Tibial nerve (tissue), 4 donors: ENCODE results near the gene KIRREL2. TPM values are rescaled to one million over a fixed set of nuclear protein-coding genes. Genes with fewer than 3 reads are reported as not detected.

Source experiments
- DNase-seq, 2 donors: peaks; one replicate each; pipeline ENCODE4 v3.0.0-alpha.2; 2019; ENCODE audit warnings: low spot score in 2 of 2
- H3K27ac ChIP-seq, 4 donors: fragments of 200-600 bp; sonication (generic) in 3 of 4; one replicate each; pipeline ENCODE4 v1.5.1; 2017 to 2019; ENCODE audit warnings: mild to moderate bottlenecking in 1 of 4
- H3K27me3 ChIP-seq, 2 donors: fragments of 200-600 bp; sonication (generic) in 1 of 2; one replicate each; pipeline versions ENCODE4 v1.5.1 to v1.6.0; 2017 to 2019
- H3K36me3 ChIP-seq, 3 donors: fragments of 200-600 bp; sonication (generic); one replicate each; pipeline ENCODE4 v1.5.1; 2018 to 2019
- H3K4me1 ChIP-seq, 4 donors: fragments of 200-600 bp; sonication (generic) in 3 of 4; one replicate each; pipeline ENCODE4 v1.5.1; 2017 to 2019
- H3K4me3 ChIP-seq, 4 donors: fragments of 200-600 bp; sonication (generic) in 3 of 4; one replicate each; pipeline ENCODE4 v1.5.1; 2017 to 2019; ENCODE audit warnings: mild to moderate bottlenecking in 1 of 4, moderate library complexity in 1 of 4
- H3K9me3 ChIP-seq, 4 donors: fragments of 200-600 bp; sonication (generic) in 3 of 4; one replicate each; pipeline ENCODE4 v1.5.1; 2017 to 2019
- EP300 ChIP-seq, 2 donors: sonication (generic); formaldehyde crosslinking; IDR thresholded peaks; one replicate each; pipeline ENCODE4 v1.6.1; 2017; ENCODE audit warnings: antibody characterized with exemption in 2 of 2, mild to moderate bottlenecking in 1 of 2
- POLR2A ChIP-seq, 2 donors: fragments of 450-650 bp; IDR thresholded peaks; one replicate each; pipeline ENCODE4 v1.6.1; 2017; ENCODE audit warnings: antibody characterized with exemption in 2 of 2, mild to moderate bottlenecking in 2 of 2, moderate library complexity in 2 of 2
- WGBS, 2 donors: methylation state at CpG; one replicate each; pipeline ENCODE4 v1.1.5; 2018; 5-methylcytosine and 5-hydroxymethylcytosine counted together
- total RNA-seq, 4 donors: library from RNA; depleted of rRNA; stranded (reverse); fragments of >200 nt; gene quantifications; one replicate each; pipeline ENCODE4 v1.1.0, GENCODE V29; 2016
- TF ChIP-seq, protein P1 (sequence below), 5 experiments: fragments of 200-600 bp in 3 of 5; fragments of 450-650 bp in 2 of 5; sonication (generic) in 3 of 5; IDR thresholded peaks; one replicate each; pipeline ENCODE4 v1.5.1; 2016 to 2019; ENCODE audit warnings: antibody characterized with exemption in 5 of 5, mild to moderate bottlenecking in 3 of 5, moderate library complexity in 2 of 5

KIRREL2 gene
- total RNA-seq, 4 donors from 2014 or later = 0.44 TPM; not detected in 3

- WGBS, 2 donors = 70 to 77% methylated on average over 8 of the region's 8 CpGs
Measured at GRCh38 chr19:35848486-35848885, 8.2 kb upstream of the KIRREL2 start.

GRCh38 chr19:35848919-35849505, 7.7 kb upstream of the KIRREL2 start:
- H3K36me3 ChIP-seq = no peaks in the 10 kb centered on the region
- no peaks in the 10 kb centered on the region for H3K9me3 ChIP-seq
- no peak overlapping the region for H3K27ac ChIP-seq
- WGBS, 2 donors = 79 to 89% methylated on average over 15 to 16 of the region's 18 CpGs
- no peak overlapping the region for H3K4me3 ChIP-seq
- TF ChIP-seq EP300 (IDR thresholded peaks at IDR 0.05) = no peak
- TF ChIP-seq, protein P1, sequence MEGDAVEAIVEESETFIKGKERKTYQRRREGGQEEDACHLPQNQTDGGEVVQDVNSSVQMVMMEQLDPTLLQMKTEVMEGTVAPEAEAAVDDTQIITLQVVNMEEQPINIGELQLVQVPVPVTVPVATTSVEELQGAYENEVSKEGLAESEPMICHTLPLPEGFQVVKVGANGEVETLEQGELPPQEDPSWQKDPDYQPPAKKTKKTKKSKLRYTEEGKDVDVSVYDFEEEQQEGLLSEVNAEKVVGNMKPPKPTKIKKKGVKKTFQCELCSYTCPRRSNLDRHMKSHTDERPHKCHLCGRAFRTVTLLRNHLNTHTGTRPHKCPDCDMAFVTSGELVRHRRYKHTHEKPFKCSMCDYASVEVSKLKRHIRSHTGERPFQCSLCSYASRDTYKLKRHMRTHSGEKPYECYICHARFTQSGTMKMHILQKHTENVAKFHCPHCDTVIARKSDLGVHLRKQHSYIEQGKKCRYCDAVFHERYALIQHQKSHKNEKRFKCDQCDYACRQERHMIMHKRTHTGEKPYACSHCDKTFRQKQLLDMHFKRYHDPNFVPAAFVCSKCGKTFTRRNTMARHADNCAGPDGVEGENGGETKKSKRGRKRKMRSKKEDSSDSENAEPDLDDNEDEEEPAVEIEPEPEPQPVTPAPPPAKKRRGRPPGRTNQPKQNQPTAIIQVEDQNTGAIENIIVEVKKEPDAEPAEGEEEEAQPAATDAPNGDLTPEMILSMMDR (IDR thresholded peaks at IDR 0.05) = no peak
- no peak for TF ChIP-seq POLR2A (IDR thresholded peaks at IDR 0.05)
- peaks cover 0 to 19% (median 9%) of the 10 kb centered on the region in 4 donors for H3K4me1 ChIP-seq
- DNase-seq = no peak
- H3K27me3 ChIP-seq = peaks cover 2 to 94% of the 10 kb centered on the region in 2 donors

More at GRCh38 chr19:35848486-35848885, 8.2 kb upstream of the KIRREL2 start:
- TF ChIP-seq POLR2A (IDR thresholded peaks at IDR 0.05) (no peak), EP300 (IDR thresholded peaks at IDR 0.05) (no peak)
- TF ChIP-seq, protein P1 (IDR thresholded peaks at IDR 0.05) = no peak
- Histone ChIP-seq H3K27me3 (peaks cover 2 to 94% of the 10 kb centered on the region in 2 donors), H3K27ac (no peak overlapping the region), H3K36me3 (no peaks in the 10 kb centered on the region), H3K4me1 (peaks cover 0 to 22% (median 9%) of the 10 kb centered on the region in 4 donors), H3K9me3 (no peaks in the 10 kb centered on the region), H3K4me3 (no peak overlapping the region)
- no peak for DNase-seq

DNA sequence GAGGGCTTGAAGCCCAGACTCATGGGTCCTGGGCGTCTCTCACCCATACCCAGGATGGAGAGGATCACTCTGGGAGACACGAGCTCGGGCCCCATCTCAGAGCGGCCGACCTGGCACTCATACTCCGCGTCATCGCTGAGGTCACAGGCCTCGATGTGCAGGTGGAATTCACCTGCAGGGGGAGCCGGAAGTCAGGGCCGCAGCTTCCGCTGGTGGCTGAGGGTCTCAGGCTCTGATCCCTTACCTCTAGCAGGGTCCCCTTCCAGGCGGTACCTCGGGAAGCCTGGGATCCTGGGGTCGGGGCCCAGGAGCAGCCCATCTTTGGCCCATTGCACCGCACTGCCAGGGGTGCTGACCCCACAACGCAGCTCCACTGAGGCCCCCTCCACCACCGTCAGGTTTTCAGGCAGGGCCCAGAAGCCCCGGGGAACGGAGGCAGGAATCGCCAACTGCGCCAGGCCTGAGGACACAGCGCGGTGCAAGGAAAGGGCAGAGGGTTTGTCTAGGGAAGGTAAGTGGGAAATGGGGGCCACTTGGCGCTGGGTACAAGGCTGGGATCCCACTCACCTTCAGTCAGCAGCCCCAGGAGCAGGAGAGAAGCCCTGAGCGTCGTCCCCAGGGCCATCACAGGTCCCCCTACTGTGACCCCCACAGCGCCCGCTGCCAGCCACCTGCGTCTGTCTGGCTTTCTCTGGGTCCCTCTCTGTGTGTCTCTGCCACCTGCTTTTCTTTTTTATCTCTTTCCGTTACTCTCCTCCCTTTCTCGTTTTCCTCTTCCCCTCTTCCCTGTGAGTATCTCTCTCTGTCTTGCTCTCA, 5.3 kb upstream of the KIRREL2 start:
- H3K4me3 ChIP-seq = no peak overlapping the region
- no peak overlapping the region for H3K27ac ChIP-seq
- H3K4me1 ChIP-seq = peaks cover 0 to 6% (median 3%) of the 10 kb centered on the region in 4 donors
- no peaks in the 10 kb centered on the region for H3K9me3 ChIP-seq
- H3K27me3 ChIP-seq = peaks cover 0 to 94% of the 10 kb centered on the region in 2 donors
- DNase-seq = no peak
- WGBS, 2 donors = 46 to 52% methylated on average over 24 to 26 of the region's 32 CpGs
- TF ChIP-seq, protein P1 (IDR thresholded peaks at IDR 0.05) = no peak
- TF ChIP-seq POLR2A (IDR thresholded peaks at IDR 0.05) = no peak
- TF ChIP-seq EP300 (IDR thresholded peaks at IDR 0.05) = no peak
- H3K36me3 ChIP-seq = no peaks in the 10 kb centered on the region

DNA sequence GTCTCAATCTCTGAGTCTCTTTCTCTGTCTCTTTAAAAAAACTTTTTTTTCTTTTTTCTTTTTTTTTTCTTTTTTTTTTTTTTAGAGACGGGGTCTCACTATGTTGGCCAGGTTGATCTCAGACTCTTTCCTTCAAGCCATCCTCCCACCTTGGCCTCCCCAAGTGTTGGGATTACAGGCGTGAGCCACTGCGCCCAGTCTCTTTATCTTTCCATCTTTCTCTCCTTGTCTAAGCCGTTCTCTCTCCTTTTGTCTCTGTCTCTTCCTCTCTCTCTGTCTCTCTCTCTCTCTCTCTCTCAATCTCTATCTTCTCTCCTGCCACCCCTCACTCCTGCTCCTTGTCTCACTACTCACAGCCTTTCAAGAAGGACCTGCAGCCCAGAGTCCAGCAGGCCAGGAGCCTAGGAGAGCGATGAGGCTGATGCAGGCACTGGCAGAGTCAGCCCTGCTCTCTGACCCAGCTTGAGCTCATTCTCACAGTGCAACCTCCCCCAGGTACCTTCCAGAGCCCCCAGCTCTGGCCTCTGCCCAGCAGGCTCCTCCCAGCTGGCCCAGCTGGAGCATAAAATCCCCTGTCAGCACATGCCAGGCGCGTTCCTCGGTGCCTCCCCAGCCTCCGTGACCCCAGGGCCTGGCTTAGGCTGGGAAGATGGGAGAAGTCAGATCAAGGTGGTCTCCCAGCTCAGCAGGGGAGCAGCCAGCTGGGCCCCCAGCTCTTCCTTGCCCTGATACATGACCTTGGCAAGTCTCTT, 4.5 kb upstream of the KIRREL2 start, which contains the start of gene NPHS1:
TSS of gene NPHS1 (minus strand) at position 476 of the 752 bp plus-strand sequence. CDS start 667 bp downstream, outside the sequence.
- peaks cover 0 to 96% of the 10 kb centered on the region in 2 donors for H3K27me3 ChIP-seq
- H3K9me3 ChIP-seq = no peaks in the 10 kb centered on the region
- no peak within 1 kb of the TSS for H3K4me3 ChIP-seq
- TF ChIP-seq POLR2A (IDR thresholded peaks at IDR 0.05) = no peak
- TF ChIP-seq EP300 (IDR thresholded peaks at IDR 0.05) = no peak
- no peaks in the 10 kb centered on the region for H3K36me3 ChIP-seq
- WGBS, 2 donors = 53 to 54% methylated on average over 9 of the region's 9 CpGs
- H3K27ac ChIP-seq = no peak within 1 kb of the TSS
- peaks cover 0 to 14% (median 10%) of the 10 kb centered on the region in 4 donors for H3K4me1 ChIP-seq
- no peak for DNase-seq

- TF ChIP-seq, protein P1 (IDR thresholded peaks at IDR 0.05) = no peak
- TF ChIP-seq POLR2A (IDR thresholded peaks at IDR 0.05) (no peak), EP300 (IDR thresholded peaks at IDR 0.05) (no peak)
- no peak for DNase-seq
- Histone ChIP-seq H3K4me1 (peaks cover 0 to 15% (median 10%) of the 10 kb centered on the region in 4 donors), H3K27me3 (peaks cover 0 to 96% of the 10 kb centered on the region in 2 donors), H3K4me3 (no peak overlapping the region), H3K27ac (no peak overlapping the region), H3K36me3 (no peaks in the 10 kb centered on the region), H3K9me3 (no peaks in the 10 kb centered on the region)
- 57% methylated on average over 8 of the region's 8 CpGs for WGBS, 2 donors
Measured at GRCh38 chr19:35853038-35853756, 3.5 kb upstream of the KIRREL2 start.
